Sigmoid colon (tissue), 4 donors: ENCODE measurements around the gene CCT6B.

Experiments used
- CTCF ChIP-seq, 4 experiments: fragments of 450-650 bp in 3 of 4; fragments of 200-600 bp in 1 of 4; IDR thresholded peaks; one replicate each; pipeline ENCODE4 v1.5.1; 2016 to 2019; ENCODE audit warnings: antibody characterized with exemption in 4 of 4, mild to moderate bottlenecking in 3 of 4, moderate library complexity in 2 of 4
- POLR2A ChIP-seq, 2 donors: fragments of 450-650 bp; IDR thresholded peaks; one replicate each; pipeline ENCODE4 v1.6.1; 2016; ENCODE audit warnings: antibody characterized with exemption in 2 of 2, mild to moderate bottlenecking in 2 of 2, moderate library complexity in 2 of 2
- POLR2AphosphoS5 ChIP-seq, 4 donors: sonication (generic); formaldehyde crosslinking; IDR thresholded peaks; one replicate each; pipeline ENCODE4 v1.6.1; 2017; ENCODE audit warnings: antibody characterized with exemption in 4 of 4

GRCh38 chr17:34879146-34879545 is 82.1 kb downstream of the CCT6B start:
- TF ChIP-seq CTCF (IDR thresholded peaks at IDR 0.05) (no peak), POLR2A (IDR thresholded peaks at IDR 0.05) (no peak), POLR2AphosphoS5 (IDR thresholded peaks at IDR 0.05) (no peak)
